GM04504 (cell line): ENCODE results near the gene PTPN1.
A peak's percentile ranks its signal among the peaks of the same experiment; 100 is the strongest.
"Not testable (repeated sequence)": the region's sequence is repeated elsewhere in the genome, so short reads cannot be mapped to it uniquely, and the experiment has no call there.

Source experiments
- DNase-seq: peaks from one replicate; pipeline ENCODE4 v3.0.0-alpha.2; 2012; ENCODE audit warnings: low read depth

The PTPN1 gene

GRCh38 chr20:50557549-50558134 lies 47.5 kb downstream of the PTPN1 start:
- no peak for DNase-seq

- peak; percentile 56 for DNase-seq
These were observed 48.3 kb downstream of the PTPN1 start for GRCh38 chr20:50558483-50558925.

- no peak for DNase-seq
These were observed 49.0 kb downstream of the PTPN1 start for GRCh38 chr20:50559149-50559548.

GRCh38 chr20:50559856-50560638 lies 49.9 kb downstream of the PTPN1 start:
- no peak for DNase-seq

- no peak for DNase-seq
These were observed 50.7 kb downstream of the PTPN1 start for GRCh38 chr20:50560867-50561266.

GRCh38 chr20:50561379-50562078 lies 51.3 kb downstream of the PTPN1 start:
- peak; percentile 84 for DNase-seq

GRCh38 chr20:50562262-50562701 lies 52.1 kb downstream of the PTPN1 start:
- DNase-seq = no peak

- no peak for DNase-seq
These were observed 53.2 kb downstream of the PTPN1 start for GRCh38 chr20:50563133-50563944.

- DNase-seq = no peak
These were observed 55.2 kb downstream of the PTPN1 start for GRCh38 chr20:50565383-50565782.

GRCh38 chr20:50565871-50566270 lies 55.7 kb downstream of the PTPN1 start:
- DNase-seq = no peak

GRCh38 chr20:50567860-50568548 lies 57.8 kb downstream of the PTPN1 start:
- no peak for DNase-seq

GRCh38 chr20:50568549-50568942 lies 58.4 kb downstream of the PTPN1 start:
- no peak for DNase-seq

GRCh38 chr20:50569487-50569863 lies 59.3 kb downstream of the PTPN1 start:
- DNase-seq = not testable (repeated sequence)

GRCh38 chr20:50569864-50570836 lies 60.0 kb downstream of the PTPN1 start:
- DNase-seq = no peak

GRCh38 chr20:50571466-50571865 lies 61.3 kb downstream of the PTPN1 start:
- DNase-seq = no peak

GRCh38 chr20:50572938-50573777 lies 63.0 kb downstream of the PTPN1 start:
- DNase-seq = peak; percentile 76

GRCh38 chr20:50574108-50574507 lies 63.9 kb downstream of the PTPN1 start:
- no peak for DNase-seq

- no peak for DNase-seq
These were observed 64.4 kb downstream of the PTPN1 start for GRCh38 chr20:50574586-50574985.
